OCI-LY7 (cell line): ENCODE measurements around the gene DAZAP1. TPM values are rescaled to one million over a fixed set of nuclear protein-coding genes. Genes with fewer than 3 reads are reported as not detected.

ENCODE experiments used
- BruUV-seq: library from RNA; stranded (reverse); fragments of 400-500 nt; replicated peaks from 2 replicates; lab custom pipeline; 2021; lab: Mats Ljungman, UMichigan
- CTCF ChIA-PET: fragments of 300-600 bp; sonication (Branson Sonifier 250); formaldehyde crosslinking; loops from one replicate; lab custom pipeline; 2022; ENCODE audit warnings: antibody characterized with exemption; ENCODE audit not compliant: unreplicated experiment; lab: Charles Lee
- POLR2A ChIA-PET: fragments of 300-600 bp; sonication (Branson Sonifier 250); formaldehyde crosslinking; loops from one replicate; lab custom pipeline; 2022; ENCODE audit warnings: antibody characterized with exemption; lab: Charles Lee
- DNase-seq: peaks from one replicate; pipeline ENCODE4 v3.0.0-alpha.2; 2015; ENCODE audit warnings: low spot score
- H2AFZ ChIP-seq: fragments of 200-600 bp; sonication (generic), shearing (Covaris generic); 2 replicates; pipeline ENCODE4 v1.6.1; 2014; ENCODE audit warnings: mild to moderate bottlenecking, antibody characterized with exemption, low read length, moderate library complexity
- H3K27ac ChIP-seq: fragments of 200-600 bp; sonication (generic); 2 replicates; pipeline ENCODE4 v1.5.1; 2014; ENCODE audit warnings: mixed run types, low read depth, mild to moderate bottlenecking, moderate library complexity, low read length, inconsistent platforms; ENCODE audit not compliant: poor library complexity, severe bottlenecking
- H3K36me3 ChIP-seq: fragments of 200-600 bp; sonication (generic); 2 replicates; pipeline ENCODE4 v1.6.1; 2014; ENCODE audit warnings: mild to moderate bottlenecking, antibody characterized with exemption, low read length, moderate library complexity, mixed read lengths; ENCODE audit not compliant: insufficient read depth
- H3K4me1 ChIP-seq: fragments of 200-600 bp; sonication (generic); 2 replicates; pipeline ENCODE4 v1.5.1; 2014; ENCODE audit warnings: mild to moderate bottlenecking, low read length; ENCODE audit not compliant: insufficient read depth, poor library complexity, severe bottlenecking
- H3K4me2 ChIP-seq: fragments of 200-600 bp; sonication (generic); 2 replicates; pipeline ENCODE4 v1.6.1; 2014; ENCODE audit warnings: mild to moderate bottlenecking, low read length
- H3K4me3 ChIP-seq: fragments of 200-600 bp; sonication (generic); 2 replicates; pipeline ENCODE4 v1.5.1; 2014; ENCODE audit warnings: mild to moderate bottlenecking, low read depth, low read length; ENCODE audit not compliant: poor library complexity, severe bottlenecking
- H3K79me2 ChIP-seq: fragments of 200-600 bp; sonication (generic); 2 replicates; pipeline ENCODE4 v1.6.1; 2016; ENCODE audit warnings: low read depth, mild to moderate bottlenecking, low read length, moderate library complexity, mixed read lengths; ENCODE audit not compliant: insufficient read depth
- H3K9me2 ChIP-seq: fragments of 200-600 bp; sonication (generic); 2 replicates; pipeline ENCODE4 v1.6.1; 2016; ENCODE audit warnings: mild to moderate bottlenecking, low read length, mixed read lengths; ENCODE audit not compliant: insufficient read depth
- H3K9me3 ChIP-seq: fragments of 200-600 bp; sonication (generic); 2 replicates; pipeline ENCODE4 v1.6.1; 2014; ENCODE audit warnings: mild to moderate bottlenecking, mixed run types, low read length, mixed read lengths
- H4K20me1 ChIP-seq: fragments of 200-600 bp; sonication (generic); 2 replicates; pipeline ENCODE4 v1.6.1; 2014; ENCODE audit warnings: mild to moderate bottlenecking, antibody characterized with exemption, low read length, moderate library complexity, mixed read lengths; ENCODE audit not compliant: insufficient read depth
- EZH2phosphoT487 ChIP-seq: fragments of 200-600 bp; sonication (generic); IDR thresholded peaks from 2 replicates; pipeline ENCODE4 v1.6.1; 2018; ENCODE audit warnings: low read depth, borderline replicate concordance, mild to moderate bottlenecking, mixed run types, antibody characterized with exemption, low read length, moderate library complexity, mixed read lengths
- intact Hi-C: fragments of 100-400 bp; cut with micrococcal nuclease; formaldehyde crosslinking; loops from one replicate; pipeline ENCODE4 v1.10.0; 2022; ENCODE audit not compliant: unreplicated experiment
- total RNA-seq, 2 experiments: library from RNA; depleted of rRNA in 1 of 2; stranded (reverse); fragments of >200 nt in 1 of 2; shearing (Covaris generic) in 1 of 2; gene quantifications; 2 replicates each; pipeline ENCODE4 v1.2.3, GENCODE V29; 2014 to 2022
- TF ChIP-seq, protein P1 (sequence below): fragments of 200-600 bp; sonication (generic); conservative IDR thresholded peaks from 2 replicates; pipeline ENCODE4 v1.5.1; 2014; ENCODE audit warnings: mild to moderate bottlenecking, antibody characterized with exemption, low read length, moderate library complexity, mixed read lengths

Gene DAZAP1
- total RNA-seq, 2 experiments from 2014 or later = 170 to 373 TPM

DNA sequence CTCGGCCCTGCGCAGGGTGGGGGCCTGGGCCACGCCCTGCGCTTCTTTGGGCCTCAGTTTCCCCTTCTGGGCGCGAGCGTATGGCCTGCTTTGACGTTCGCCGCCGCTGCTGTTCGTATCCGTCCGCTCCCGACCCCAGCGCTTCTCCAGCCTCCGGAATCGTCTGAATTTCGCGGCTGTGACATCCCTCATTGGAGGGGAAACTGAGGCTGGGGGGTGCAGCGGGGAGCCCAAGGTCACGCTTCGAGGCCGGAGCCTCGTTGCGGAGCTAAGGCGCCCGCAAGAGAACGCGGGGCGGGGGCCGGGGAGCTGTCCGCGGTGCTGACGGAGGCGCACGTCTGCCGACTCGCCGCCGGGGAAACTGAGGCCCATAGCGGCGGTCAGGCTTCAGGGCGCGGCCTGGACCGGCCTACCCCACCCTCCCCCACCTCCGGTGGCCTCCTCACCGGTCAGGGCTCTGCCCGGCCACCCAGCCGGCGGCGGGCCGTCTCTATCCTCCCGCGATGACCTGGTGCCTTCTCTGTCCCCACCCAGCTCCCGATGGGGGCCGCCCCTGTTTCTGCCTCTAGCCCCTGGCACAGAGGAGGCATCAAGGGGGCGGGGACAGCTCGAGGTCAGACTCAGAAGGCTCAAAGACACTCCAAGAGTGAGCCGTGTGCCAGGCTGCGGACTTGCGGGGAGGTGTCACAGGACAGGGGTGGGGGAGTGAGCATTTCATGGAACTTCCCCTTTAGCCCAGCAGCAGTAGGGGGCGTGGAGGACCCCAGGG is 39.5 kb downstream of the DAZAP1 start:
- Histone ChIP-seq H3K4me1 (peaks cover 31% of the 10 kb centered on the region), H3K79me2 (no peaks in the 10 kb centered on the region), H3K36me3 (peaks cover 16% of the 10 kb centered on the region), H3K9me3 (no peaks in the 10 kb centered on the region), H3K4me2 (no peak overlapping the region), H3K9me2 (no peaks in the 10 kb centered on the region), H3K27ac (no peak overlapping the region), H3K4me3 (no peak overlapping the region), H4K20me1 (no peaks in the 10 kb centered on the region; the same call in 1 of the 2 replicates), H2AFZ (no peak overlapping the region)
- no peak for TF ChIP-seq EZH2phosphoT487
- TF ChIP-seq, protein P1, sequence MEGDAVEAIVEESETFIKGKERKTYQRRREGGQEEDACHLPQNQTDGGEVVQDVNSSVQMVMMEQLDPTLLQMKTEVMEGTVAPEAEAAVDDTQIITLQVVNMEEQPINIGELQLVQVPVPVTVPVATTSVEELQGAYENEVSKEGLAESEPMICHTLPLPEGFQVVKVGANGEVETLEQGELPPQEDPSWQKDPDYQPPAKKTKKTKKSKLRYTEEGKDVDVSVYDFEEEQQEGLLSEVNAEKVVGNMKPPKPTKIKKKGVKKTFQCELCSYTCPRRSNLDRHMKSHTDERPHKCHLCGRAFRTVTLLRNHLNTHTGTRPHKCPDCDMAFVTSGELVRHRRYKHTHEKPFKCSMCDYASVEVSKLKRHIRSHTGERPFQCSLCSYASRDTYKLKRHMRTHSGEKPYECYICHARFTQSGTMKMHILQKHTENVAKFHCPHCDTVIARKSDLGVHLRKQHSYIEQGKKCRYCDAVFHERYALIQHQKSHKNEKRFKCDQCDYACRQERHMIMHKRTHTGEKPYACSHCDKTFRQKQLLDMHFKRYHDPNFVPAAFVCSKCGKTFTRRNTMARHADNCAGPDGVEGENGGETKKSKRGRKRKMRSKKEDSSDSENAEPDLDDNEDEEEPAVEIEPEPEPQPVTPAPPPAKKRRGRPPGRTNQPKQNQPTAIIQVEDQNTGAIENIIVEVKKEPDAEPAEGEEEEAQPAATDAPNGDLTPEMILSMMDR = no peak
- POLR2A ChIA-PET = no interaction called here
- CTCF ChIA-PET = no interaction called here
- intact Hi-C loops = no loop called here
- BruUV-seq = no TSS peak
- DNase-seq = no peak

DNA sequence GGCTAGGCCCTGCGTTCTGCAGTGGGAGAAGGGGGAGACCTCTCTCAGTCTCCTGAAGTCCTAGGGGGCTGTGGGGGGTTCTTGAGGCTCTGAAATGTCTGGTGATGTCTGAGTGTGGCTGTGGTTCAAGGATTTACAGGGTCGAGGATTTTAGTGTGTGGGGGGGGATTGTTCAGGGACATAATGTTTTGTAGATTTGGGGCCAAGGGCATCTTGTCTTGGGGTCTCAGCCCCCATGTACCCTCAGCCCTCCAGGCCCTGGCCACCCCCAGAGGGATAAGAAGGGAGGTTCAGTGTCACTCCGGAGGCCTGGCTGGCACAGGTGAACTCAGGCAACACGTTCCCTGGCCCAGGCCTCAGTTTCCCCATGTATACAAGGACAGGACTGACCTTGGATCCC is 40.1 kb downstream of the DAZAP1 start:
- POLR2A ChIA-PET = no interaction called here
- H4K20me1 ChIP-seq = no peaks in the 10 kb centered on the region; the same call in 1 of the 2 replicates
- DNase-seq = no peak
- TF ChIP-seq EZH2phosphoT487 = no peak
- TF ChIP-seq, protein P1 = no peak
- no TSS peak for BruUV-seq
- H3K9me3 ChIP-seq = no peaks in the 10 kb centered on the region
- H3K4me3 ChIP-seq = no peak overlapping the region
- H3K4me2 ChIP-seq = no peak overlapping the region
- peaks cover 10% of the 10 kb centered on the region for H3K36me3 ChIP-seq
- no peaks in the 10 kb centered on the region for H3K9me2 ChIP-seq
- no peaks in the 10 kb centered on the region for H3K79me2 ChIP-seq
- H2AFZ ChIP-seq = no peak overlapping the region
- H3K27ac ChIP-seq = no peak overlapping the region
- H3K4me1 ChIP-seq = peaks cover 31% of the 10 kb centered on the region
- CTCF ChIA-PET = no interaction called here
- intact Hi-C loops = no loop called here

DNA sequence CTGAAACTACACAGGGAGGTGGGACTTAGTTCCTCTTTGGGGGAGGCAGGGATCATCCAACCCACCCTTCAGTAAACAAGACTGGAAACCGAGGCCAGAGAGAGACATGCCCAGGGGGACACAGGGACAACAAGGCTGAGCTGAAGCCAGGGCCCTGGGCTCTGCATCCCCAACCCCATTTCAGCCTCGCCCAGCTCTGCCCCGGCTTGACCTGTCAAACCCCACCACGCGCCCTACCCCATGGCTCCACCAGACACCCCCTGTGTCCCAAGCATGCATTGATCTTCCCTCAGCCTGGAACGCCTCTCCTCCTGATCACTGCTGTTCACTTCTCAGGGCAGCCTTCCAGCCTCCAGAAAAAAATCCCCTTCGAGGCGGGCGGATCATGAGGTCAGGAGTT is 40.6 kb downstream of the DAZAP1 start:
- ChIA-PET CTCF (no interaction called here), POLR2A (no interaction called here)
- H3K27ac ChIP-seq = no peak overlapping the region
- H3K79me2 ChIP-seq = no peaks in the 10 kb centered on the region
- H3K4me1 ChIP-seq = peaks cover 31% of the 10 kb centered on the region
- no peak for DNase-seq
- H2AFZ ChIP-seq = no peak overlapping the region
- no peak overlapping the region for H3K4me2 ChIP-seq
- H4K20me1 ChIP-seq = no peaks in the 10 kb centered on the region; the same call in 1 of the 2 replicates
- H3K36me3 ChIP-seq = peaks cover 5% of the 10 kb centered on the region
- intact Hi-C loops = no loop called here
- no peaks in the 10 kb centered on the region for H3K9me3 ChIP-seq
- no peak for TF ChIP-seq EZH2phosphoT487
- TF ChIP-seq, protein P1 = no peak
- no peaks in the 10 kb centered on the region for H3K9me2 ChIP-seq
- no peak overlapping the region for H3K4me3 ChIP-seq
- no TSS peak for BruUV-seq
